RWPE2 (cell line): Measurements from ENCODE around the gene DLG3.

Experiments used
- ATAC-seq: fragments of 200-7000 bp; cut with Tn5 transposase; 3 replicates; pipeline ENCODE4 v1.9.1; 2021; ENCODE audit warnings: low read depth
- DNase-seq: peaks from one replicate; pipeline ENCODE4 v3.0.0-alpha.2; 2020; ENCODE audit warnings: low spot score
- H3K27ac ChIP-seq: fragments of 450-650 bp; 2 replicates; pipeline ENCODE4 v1.5.1; 2017; ENCODE audit warnings: mild to moderate bottlenecking; ENCODE audit not compliant: poor library complexity, severe bottlenecking
- H3K27me3 ChIP-seq: fragments of 250-450 bp; sonication (Bioruptor Pico); 2 replicates; pipeline ENCODE4 v1.5.1; 2021; ENCODE audit warnings: mild to moderate bottlenecking, moderate library complexity; ENCODE audit not compliant: insufficient read depth, poor library complexity, severe bottlenecking
- H3K36me3 ChIP-seq: fragments of 250-450 bp; sonication (Bioruptor Pico); 2 replicates; pipeline ENCODE4 v1.5.1; 2020; ENCODE audit warnings: low read depth, mild to moderate bottlenecking, moderate library complexity
- H3K4me1 ChIP-seq: fragments of 250-450 bp; sonication (Bioruptor Pico); 2 replicates; pipeline ENCODE4 v1.5.1; 2021; ENCODE audit warnings: mild to moderate bottlenecking, moderate library complexity; ENCODE audit not compliant: insufficient read depth, poor library complexity, severe bottlenecking
- H3K4me3 ChIP-seq: fragments of 250-450 bp; sonication (Bioruptor Pico); 2 replicates; pipeline ENCODE4 v1.5.1; 2021; ENCODE audit warnings: mild to moderate bottlenecking, moderate library complexity; ENCODE audit not compliant: severe bottlenecking
- H3K9me3 ChIP-seq: fragments of 250-450 bp; sonication (Bioruptor Pico); 2 replicates; pipeline ENCODE4 v1.5.1; 2021; ENCODE audit warnings: mild to moderate bottlenecking, moderate library complexity; ENCODE audit not compliant: severe bottlenecking
- TF ChIP-seq, protein P1 (sequence below): fragments of 450-650 bp; IDR thresholded peaks from one replicate; pipeline ENCODE4 v1.5.1; 2017; ENCODE audit warnings: mild to moderate bottlenecking, moderate library complexity; ENCODE audit not compliant: poor library complexity, severe bottlenecking

DLG3 gene

GRCh38 chrX:70481471-70482270 is 37.0 kb downstream of the DLG3 start:
- ATAC-seq (no peak), DNase-seq (no peak)
- no peaks in the 10 kb centered on the region for H3K27me3 ChIP-seq
- H3K4me1 ChIP-seq, result peaks cover 30% of the 10 kb centered on the region
- no peak overlapping the region for H3K4me3 ChIP-seq
- H3K27ac ChIP-seq, result no peak overlapping the region
- TF ChIP-seq, protein P1, sequence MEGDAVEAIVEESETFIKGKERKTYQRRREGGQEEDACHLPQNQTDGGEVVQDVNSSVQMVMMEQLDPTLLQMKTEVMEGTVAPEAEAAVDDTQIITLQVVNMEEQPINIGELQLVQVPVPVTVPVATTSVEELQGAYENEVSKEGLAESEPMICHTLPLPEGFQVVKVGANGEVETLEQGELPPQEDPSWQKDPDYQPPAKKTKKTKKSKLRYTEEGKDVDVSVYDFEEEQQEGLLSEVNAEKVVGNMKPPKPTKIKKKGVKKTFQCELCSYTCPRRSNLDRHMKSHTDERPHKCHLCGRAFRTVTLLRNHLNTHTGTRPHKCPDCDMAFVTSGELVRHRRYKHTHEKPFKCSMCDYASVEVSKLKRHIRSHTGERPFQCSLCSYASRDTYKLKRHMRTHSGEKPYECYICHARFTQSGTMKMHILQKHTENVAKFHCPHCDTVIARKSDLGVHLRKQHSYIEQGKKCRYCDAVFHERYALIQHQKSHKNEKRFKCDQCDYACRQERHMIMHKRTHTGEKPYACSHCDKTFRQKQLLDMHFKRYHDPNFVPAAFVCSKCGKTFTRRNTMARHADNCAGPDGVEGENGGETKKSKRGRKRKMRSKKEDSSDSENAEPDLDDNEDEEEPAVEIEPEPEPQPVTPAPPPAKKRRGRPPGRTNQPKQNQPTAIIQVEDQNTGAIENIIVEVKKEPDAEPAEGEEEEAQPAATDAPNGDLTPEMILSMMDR, result no peak
- H3K36me3 ChIP-seq, result peaks cover 4% of the 10 kb centered on the region
- no peaks in the 10 kb centered on the region for H3K9me3 ChIP-seq

- H3K4me1 ChIP-seq, result peaks cover 26% of the 10 kb centered on the region
- H3K27ac ChIP-seq, result no peak overlapping the region
Measured at GRCh38 chrX:70482300-70482699, 37.7 kb downstream of the DLG3 start.

GRCh38 chrX:70485466-70485865 is 40.8 kb downstream of the DLG3 start:
- Histone ChIP-seq H3K27me3 (no peaks in the 10 kb centered on the region), H3K4me3 (no peak overlapping the region), H3K36me3 (peaks cover 4% of the 10 kb centered on the region), H3K27ac (no peak overlapping the region), H3K9me3 (no peaks in the 10 kb centered on the region), H3K4me1 (no peaks in the 10 kb centered on the region)
- DNase-seq (no peak), ATAC-seq (no peak)
- TF ChIP-seq, protein P1, result no peak

More at GRCh38 chrX:70482300-70482699, 37.7 kb downstream of the DLG3 start:
- Histone ChIP-seq H3K9me3 (no peaks in the 10 kb centered on the region), H3K4me3 (no peak overlapping the region), H3K36me3 (peaks cover 4% of the 10 kb centered on the region), H3K27me3 (no peaks in the 10 kb centered on the region)
- TF ChIP-seq, protein P1, result no peak
- ATAC-seq, result no peak
- DNase-seq, result no peak

DNA sequence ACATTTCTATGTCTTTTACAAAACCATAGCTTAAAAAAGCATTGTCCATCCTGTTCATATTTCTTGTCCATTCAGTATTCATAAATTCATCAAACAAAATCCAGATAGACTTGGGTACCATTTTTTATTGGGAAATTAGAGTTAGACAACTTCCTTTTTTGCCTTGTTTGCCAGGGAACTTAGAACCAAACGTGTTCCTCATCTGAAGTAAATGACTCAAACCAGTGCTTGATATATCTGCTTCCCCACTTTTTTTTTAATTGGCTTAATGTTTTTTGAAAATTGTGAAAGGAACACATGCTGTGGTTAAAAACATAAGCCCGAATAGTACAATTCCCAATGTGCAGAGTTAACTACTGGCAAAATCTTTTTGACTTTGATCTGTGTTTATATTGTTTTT is 44.2 kb downstream of the DLG3 start:
- ATAC-seq (no peak), DNase-seq (no peak)
- Histone ChIP-seq H3K36me3 (peaks cover 4% of the 10 kb centered on the region; the same call in 1 of the 2 replicates), H3K4me3 (no peak overlapping the region), H3K27me3 (no peaks in the 10 kb centered on the region), H3K4me1 (no peaks in the 10 kb centered on the region), H3K9me3 (no peaks in the 10 kb centered on the region), H3K27ac (no peak overlapping the region)
- TF ChIP-seq, protein P1, result no peak

DNA sequence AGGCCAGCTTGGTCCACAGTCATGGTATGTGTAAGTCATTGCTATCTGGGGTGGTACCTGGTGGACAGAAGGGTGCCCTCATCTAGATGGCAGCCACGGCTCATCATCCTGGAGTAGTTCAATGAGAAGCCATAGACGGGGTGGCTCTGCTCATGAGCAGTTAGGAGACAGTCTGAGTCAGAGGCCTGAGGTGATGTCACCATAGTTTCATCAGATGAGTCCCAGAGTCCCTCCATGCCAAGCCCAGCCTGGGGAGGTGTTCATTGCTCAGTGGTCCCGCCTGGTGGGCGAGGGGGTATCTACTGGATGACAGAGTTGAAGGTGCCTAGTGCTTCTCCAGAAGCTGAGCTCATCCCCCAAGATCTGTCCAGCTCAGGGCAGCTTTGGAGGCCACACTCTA is 49.8 kb downstream of the DLG3 start:
- H3K9me3 ChIP-seq, result no peaks in the 10 kb centered on the region
- no peaks in the 10 kb centered on the region for H3K27me3 ChIP-seq
- no peak for ATAC-seq
- H3K4me3 ChIP-seq, result no peak overlapping the region
- H3K36me3 ChIP-seq, result peaks cover 4% of the 10 kb centered on the region; the same call in 1 of the 2 replicates
- no peak for DNase-seq
- no peaks in the 10 kb centered on the region for H3K4me1 ChIP-seq
- TF ChIP-seq, protein P1, result no peak
- no peak overlapping the region for H3K27ac ChIP-seq
